HG03039 (cell line): ENCODE data around the gene LILRB3.
"Not testable (repeated sequence)": the region's sequence is repeated elsewhere in the genome, so short reads cannot be mapped to it uniquely, and the experiment has no call there.

Source experiments
- ATAC-seq: cut with Tn5 transposase; IDR thresholded peaks from one replicate; pipeline ENCODE4 v1.9.1; 2021; ENCODE audit warnings: mild to moderate bottlenecking, moderate library complexity; ENCODE audit not compliant: unreplicated experiment

LILRB3 gene

DNA sequence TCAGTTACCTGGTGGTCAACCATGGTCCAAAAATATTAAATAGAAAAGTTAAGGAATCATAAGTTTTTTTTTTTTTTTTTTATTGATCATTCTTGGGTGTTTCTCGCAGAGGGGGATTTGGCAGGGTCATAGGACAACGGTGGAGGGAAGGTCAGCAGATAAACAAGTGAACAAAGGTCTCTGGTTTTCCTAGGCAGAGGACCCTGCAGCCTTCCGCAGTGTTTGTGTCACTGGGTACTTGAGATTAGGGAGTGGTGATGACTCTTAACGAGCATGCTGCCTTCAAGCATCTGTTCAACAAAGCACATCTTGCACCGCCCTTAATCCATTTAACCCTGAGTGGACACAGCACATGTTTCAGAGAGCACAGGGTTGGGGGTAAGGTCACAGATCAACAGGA is 8.6 kb downstream of the LILRB3 start:
- ATAC-seq: not testable (repeated sequence)

DNA sequence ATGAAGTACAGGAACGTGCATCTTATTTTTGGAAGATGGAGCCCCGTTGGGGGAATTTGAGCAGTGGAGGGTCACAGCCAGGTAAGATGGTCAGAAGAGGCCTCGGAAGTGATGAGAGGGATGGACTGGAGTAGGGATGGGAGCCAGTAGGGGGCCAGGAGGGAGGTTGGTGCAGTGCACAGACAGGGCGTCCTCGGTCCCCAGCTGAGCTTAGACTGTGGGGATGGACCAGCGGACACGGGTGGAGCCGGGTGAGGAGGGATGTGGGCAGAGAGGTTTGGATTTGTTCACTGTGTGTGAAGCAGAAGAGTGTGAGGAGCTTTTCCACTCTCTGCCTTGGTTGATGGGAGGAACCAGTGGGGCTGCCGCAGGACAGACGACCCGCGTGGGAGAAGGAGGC is 11.6 kb downstream of the LILRB3 start:
- ATAC-seq: no peak

DNA sequence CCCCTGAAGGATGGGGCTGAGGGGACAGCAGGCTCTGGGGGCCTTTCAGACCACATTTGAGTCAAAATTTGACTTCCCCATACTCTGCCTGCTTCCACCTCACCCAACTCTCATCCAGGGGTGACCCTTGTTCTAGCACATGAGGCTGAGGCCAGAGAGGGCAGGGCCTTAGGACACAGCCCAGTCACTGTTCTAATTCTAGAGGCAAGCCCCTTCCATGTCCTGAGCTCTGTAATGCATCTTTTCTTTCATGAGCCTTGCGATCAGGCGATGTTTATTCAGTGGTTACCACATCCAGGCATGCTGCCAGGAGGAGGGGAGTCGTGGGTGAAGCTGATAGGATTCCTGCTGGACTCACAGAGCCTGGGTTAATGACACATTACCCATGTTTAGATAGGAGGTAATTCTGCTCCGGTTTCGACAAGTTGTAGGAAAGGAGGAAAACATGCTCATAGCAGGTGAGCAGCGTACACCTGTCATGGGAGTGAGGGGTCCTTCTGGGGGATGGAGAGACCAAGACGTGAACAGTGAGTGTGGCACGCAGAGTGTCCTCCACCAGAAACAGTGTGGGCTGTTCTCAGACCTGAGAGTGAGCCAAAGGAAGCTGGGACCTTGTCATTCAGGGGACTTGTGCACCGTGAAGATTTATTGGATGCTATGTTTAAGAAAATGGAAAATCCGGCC is 12.9 kb downstream of the LILRB3 start:
- ATAC-seq: no peak

DNA sequence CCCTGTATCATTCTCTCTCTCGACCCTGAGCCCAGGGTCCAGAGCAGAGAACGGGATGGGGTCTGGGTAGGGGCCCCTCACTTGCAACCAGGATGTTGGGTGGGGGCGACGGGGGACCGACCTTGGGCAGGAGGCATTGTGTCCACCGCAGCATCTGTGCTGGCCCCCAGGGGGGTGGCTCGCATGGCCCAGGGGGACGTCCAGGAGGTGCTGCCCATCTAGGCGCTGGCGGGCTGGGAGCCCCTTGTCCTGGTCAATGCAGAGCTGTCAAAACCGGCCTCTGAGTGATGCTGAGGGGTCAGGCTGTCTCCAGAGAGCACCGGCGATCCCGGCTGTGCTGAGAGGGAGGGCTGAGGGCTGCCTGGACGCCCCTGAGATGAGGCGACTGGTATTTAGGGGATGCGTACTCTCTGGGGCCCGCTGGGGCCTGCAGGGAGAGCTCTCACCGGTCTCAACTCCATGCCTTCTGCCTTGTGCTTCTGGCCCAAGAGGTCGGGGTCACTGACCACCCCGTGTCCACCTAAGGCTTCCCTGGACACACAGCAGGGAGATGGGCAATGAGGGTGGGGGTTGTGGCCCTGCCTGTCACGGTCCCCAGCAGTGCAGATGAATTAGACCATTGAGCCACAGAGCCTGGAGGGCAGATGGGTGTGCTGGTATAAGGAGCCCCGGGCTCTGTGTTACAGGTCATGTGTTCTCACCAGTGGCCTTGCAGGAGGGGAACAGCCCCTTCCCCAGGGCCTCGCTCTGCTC is 13.6 kb downstream of the LILRB3 start:
- ATAC-seq: no peak

DNA sequence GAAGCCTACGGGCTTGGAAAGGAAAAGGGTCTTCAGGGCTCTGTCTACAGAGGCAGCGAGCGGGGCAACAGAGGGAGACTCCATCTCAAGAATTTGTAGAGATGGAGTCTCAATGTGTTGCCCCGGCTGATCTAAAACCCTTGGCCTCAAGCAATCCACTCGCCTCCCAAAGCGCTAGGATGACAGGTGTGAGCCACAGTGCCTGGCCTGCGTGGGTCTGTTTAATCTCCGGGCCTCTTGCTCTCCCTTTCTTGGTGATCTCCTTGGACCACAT is 14.1 kb downstream of the LILRB3 start:
- no peak for ATAC-seq

DNA sequence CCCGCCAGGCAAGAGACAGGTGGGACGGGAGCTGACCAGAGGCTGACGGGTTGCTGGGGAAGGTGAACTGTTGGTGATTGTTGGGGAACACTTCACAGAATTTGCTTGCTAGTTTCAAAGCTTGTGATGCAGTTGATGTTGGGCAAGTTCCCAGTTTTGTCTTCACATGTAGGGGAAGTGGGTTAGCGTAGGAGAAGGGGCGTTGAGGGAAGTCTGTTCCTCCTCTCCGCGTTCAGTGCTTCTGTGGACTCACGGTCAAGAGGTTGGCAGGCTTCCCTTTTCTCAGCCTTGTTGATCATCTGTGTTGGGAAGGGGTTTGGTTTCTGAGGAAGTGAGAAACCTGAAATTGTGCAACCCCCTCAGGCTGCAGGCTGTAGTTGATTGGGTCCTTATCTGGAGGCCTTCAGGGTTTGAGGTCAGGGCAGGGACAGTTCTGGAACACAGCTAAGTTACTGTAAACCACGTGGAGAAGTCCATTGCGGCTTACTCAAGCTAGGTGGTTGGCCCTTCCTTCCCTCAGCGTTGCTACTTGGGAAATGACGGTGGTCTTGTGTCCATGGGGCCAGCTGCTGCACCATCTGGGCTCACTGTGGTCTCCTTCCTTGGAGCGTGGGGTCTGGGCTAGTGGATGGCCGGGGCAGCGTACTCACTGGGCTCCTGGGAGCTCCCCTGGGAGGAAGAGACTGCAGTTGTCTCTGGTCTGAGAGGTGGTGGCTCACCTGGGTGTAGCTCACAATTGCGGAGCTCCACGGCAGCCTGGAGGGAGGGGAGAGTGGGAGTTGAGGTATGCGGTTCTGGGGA is 14.6 kb downstream of the LILRB3 start:
- no peak for ATAC-seq

DNA sequence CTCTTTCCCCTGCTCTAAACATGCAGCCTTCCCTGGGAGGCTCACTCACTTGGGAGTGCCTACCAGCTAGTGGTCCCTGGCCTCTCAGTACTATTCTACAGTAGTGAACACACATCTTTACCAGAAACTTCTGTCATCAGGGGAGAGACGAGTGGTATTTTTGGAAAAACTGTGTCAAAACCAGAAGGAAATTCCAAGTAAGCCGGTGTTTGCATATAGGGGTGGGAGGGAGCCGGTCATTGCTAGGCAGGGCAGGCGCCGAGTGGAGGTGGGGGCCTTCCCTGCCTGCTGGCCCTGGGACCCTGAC is 15.2 kb downstream of the LILRB3 start:
- no peak for ATAC-seq

DNA sequence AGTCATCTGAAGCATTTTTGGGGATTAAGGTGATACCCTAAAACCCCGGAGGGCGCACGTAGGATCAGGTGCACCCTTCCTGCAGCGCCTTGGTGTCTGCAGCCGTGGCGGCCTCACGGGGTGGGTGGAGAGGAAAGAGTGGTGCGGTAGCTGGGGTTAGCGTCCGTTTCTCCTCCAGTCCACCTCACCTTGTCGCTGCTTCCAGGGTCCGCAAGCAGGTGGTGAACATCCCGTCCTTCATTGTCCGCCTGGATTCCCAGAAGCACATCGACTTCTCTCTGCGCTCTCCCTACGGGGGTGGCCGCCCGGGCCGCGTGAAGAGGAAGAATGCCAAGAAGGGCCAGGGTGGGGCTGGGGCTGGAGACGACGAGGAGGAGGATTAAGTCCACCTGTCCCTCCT is 15.6 kb downstream of the LILRB3 start:
- not testable (repeated sequence) for ATAC-seq

DNA sequence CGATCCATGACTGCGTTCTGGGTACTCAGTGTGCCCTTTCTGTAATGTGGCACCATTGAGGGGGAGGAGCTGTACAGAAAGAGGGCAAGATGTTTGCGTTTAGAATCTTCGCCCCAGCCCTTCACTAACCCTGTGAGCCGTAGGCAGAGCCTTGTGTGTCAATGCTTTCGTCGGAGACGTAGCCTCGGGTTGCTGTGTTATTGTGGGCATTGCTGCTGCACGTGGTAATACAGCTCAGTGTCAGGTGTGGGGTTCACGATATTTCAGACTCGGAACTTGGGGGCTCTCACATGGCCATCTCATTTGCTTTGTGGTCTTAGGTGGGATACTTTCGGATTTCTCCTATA is 16.0 kb downstream of the LILRB3 start:
- ATAC-seq: no peak

DNA sequence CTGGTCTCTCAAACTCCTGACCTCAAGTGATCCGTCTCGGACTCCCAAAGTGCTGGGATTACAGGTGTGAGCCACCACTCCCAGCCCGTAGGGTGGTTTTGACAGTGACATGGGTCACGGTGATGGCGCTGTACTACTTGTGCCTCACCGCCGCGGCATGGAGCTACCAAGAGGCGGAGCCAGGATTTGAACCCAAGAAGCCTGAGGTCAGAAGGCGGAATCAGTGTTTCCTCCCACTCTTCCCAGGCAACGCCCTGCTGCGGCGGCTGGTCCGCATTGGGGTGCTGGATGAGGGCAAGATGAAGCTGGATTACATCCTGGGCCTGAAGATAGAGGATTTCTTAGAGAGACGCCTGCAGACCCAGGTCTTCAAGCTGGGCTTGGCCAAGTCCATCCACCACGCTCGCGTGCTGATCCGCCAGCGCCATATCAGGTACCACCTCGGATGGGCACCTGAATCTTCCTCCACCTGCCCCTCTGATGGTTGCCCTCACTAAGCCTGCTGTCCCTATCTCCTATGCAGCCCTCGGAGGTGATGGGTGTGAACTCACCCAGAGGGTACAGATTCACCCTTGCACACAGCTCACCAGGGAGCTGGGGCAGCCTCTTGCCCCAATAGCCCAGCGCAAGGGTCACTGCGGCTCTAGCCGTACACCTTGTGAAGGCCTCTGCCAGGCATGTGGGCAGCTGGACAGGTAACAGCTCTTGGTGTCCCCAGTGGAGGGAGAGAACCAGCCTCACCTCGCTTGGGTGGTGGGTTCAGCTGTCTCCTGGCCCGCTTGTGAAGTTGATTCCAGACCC is 16.6 kb downstream of the LILRB3 start:
- ATAC-seq: no peak

DNA sequence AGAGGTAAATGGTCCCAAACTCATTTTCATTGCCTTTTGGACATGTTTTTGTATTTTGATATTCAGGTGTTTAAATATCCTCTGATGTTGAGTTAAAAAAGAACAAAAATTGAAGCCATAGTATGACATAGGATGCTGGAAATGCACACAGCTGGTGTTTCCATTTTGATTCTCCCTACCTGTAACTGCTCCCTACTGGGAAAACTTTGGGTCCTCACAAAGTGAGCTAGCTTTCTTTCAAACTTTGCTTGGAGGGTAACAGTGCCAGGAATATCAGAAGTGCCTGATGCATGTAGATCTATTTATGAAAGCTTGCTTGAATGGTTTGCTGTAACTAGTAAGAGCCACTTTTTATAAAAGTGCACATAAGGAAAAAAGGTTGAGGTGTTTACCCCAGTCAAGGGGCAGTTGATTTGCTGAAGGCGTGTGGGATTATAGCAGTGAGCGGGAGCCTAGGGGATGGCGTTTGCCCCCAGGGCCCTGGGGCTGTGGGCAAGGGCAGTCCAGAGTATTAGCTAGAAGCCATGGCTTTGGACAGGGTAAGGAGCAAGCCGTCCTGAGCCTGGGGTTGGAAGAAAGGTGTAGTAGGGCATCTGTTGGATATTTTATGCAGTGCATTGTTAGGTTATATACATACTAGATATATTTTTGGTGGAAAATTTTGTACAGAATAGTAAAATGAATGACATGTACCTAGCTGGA is 17.9 kb downstream of the LILRB3 start:
- ATAC-seq: no peak

DNA sequence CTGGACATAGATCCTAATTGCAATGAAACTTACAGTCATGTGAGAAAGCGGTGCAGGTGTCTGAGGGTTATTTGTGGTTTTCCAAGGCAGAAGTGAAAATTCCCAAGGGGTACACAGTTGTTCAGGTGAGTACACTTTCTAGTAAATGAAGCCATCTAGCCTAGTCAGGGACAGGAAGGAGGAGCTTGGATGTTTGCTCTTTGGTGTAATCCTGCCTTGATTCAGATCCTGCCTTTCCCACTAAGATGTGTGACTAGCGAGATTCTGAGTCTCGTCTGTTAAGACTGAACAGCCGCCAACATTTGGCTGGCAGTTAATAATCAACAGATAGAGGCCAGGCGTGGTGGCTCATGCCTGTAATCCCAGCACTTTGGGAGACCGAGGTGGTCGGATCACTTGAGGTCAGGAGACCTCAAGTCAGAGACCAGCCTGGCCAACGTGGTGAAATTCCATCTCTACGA is 19.6 kb downstream of the LILRB3 start:
- ATAC-seq: no peak

DNA sequence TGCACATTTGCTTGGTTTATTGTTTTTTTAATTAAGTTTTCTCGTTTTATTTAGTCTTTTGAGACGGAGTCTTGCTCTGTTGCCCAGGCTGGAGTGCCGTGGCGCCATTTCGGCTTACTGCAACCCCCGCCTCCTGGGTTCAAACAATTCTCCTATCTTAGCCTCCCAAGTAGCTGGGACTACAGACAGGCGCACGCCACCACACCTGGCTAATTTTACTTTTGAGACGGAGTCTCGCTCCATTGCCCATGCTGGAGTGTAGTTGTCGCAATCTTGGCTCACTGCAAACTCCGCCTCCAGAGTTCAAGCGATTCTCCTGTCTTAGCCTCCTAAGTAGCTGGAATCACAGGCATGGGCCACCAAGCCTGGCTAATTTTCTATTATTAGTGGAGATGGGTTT is 20.8 kb downstream of the LILRB3 start:
- no peak for ATAC-seq

DNA sequence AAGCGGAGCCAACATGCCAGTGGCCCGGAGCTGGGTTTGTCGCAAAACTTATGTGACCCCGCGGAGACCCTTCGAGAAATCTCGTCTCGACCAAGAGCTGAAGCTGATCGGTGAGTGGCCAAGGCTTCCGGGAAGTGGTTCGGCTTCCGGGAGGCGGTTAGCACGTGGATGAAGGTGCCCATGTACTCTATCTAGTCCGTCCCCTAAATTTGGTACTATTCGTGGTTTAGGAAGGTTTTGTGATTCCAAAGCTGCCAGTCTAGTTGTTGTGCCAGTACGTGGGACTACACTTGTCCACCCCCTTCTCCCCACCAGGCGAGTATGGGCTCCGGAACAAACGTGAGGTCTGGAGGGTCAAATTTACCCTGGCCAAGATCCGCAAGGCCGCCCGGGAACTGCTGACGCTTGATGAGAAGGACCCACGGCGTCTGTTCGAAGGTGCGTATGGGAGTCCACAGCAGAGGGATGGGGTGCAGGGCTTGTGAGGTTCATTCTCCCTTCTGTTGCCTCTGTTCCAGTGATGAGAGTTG is 21.6 kb downstream of the LILRB3 start:
- ATAC-seq: no peak

DNA sequence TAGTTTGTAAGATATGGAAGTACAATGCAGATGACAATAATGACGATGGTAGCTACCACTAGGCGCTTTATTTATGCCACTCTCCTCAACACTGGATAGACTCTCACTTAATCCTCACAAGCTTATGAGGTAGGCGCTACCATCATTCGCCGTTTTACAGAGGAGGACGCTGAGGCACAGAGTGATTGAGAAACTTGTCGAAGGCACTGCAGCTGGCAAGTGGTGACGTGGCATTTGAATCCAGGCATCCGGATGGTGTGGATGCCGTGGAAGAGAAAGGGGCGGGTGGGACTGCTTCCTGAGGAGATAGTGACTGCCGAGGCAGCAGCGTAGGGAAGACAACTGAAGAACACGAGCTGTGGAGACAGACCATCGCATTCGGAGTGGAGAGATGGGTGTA is 23.4 kb downstream of the LILRB3 start:
- ATAC-seq: no peak

DNA sequence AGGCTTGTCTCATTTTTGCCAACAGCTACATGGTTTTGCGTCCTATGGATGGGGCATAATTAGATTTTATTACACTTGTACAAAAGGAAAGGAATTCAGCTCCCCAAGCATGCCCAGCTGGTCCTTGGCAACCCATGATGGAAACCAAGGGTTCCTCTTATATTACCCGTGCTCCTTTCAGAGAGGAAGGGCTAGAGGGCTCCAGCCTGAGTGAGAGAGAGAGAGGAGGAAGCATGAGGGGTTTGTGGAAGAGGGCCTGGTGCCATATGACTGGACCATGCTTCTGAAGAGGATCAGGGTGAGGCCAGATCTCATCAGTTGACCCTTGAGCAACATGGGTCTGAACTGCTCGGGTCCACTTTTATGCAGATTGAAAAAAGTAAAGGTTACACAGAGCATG is 25.7 kb downstream of the LILRB3 start:
- no peak for ATAC-seq

DNA sequence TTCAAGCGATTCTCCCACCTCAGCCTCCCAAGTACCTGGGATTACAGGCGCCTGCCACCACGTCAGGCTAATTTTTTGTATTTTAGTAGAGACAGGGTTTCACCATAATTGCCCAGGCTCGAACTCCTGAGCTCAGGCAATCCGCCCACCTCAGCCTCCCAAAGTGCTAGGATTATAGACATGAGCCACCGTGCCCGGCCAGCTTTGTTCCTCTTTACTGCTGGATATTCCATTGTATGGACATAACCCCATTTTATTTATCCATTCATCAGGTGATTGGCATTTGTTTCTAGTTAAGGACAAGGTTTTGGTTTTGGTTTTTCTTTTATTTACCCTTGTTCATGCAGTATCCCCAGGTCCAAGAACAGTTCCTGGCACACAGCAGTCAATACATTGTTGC is 26.3 kb downstream of the LILRB3 start:
- ATAC-seq: no peak

DNA sequence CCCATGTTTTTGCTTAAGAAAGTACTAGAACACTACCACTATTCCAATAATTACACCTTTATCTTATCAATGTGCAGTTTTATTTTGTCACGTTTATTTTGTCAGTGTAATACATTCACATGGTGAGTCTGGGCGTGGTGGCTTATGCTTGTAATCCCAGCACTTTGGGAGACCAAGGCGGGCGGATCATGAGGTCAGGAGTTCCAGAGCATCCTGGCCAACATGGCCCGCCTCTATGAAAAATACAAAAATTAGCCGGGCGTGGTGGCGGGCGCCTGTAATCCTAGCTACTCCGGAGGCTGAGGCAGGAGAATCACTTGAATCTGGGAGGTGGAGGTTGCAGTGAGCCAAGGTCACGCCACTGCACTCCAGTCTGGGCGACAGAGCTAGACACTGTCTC is 28.3 kb downstream of the LILRB3 start:
- ATAC-seq: not testable (repeated sequence)

DNA sequence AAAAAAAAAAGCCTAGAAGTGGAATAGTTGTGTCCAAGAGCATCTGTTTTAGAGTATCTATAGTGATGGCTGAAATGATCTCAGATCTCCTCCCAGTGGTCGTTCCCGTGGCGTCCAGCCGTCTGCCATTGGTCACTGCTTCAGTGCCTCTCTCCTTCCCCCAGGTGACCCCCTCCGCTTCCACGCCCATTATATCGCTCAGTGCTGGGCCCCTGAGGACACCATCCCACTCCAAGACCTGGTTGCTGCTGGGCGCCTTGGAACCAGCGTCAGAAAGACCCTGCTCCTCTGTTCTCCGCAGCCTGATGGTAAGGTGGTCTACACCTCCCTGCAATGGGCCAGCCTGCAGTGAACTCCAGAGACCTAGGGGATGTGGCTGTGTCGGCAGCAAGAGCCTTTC is 29.8 kb downstream of the LILRB3 start:
- ATAC-seq: no peak

DNA sequence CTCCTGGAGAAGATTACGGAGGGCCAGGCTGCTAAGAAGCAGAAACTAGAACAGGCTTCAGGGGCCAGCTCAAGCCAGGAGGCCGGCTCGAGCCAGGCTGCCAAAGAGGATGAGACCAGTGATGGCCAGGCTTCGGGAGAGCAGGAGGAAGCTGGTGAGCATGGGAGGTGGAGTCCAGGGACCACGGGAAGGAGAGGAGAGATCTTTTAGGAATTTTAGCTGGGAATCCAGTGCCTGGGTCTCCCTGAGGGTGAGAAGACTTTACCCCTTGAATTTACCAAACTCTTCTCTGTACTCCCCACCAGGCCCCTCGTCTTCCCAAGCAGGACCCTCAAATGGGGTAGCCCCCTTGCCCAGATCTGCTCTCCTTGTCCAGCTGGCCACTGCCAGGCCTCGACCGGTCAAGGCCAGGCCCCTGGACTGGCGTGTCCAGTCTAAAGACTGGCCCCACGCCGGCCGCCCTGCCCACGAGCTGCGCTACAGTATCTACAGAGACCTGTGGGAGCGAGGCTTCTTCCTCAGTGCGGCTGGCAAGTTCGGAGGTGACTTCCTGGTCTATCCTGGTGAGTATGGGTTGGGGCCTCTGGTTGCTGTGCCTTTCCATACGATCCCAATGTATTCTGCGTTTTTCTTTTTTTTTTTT is 30.9 kb downstream of the LILRB3 start:
- no peak for ATAC-seq
